Suppressor macrophage treated with lipopolysaccharide for 1 hour (primary cell): Measurements from ENCODE around the gene BCAR3.
A peak's percentile ranks its signal among the peaks of the same experiment; 100 is the strongest.
"Not testable (repeated sequence)": the region's sequence is repeated elsewhere in the genome, so short reads cannot be mapped to it uniquely, and the experiment has no call there.

Experiments used
- DNase-seq, 3 donors: peaks; one replicate each; pipeline ENCODE4 v3.0.0-alpha.2; 2020 to 2022

Gene BCAR3

GRCh38 chr1:93574511-93574910 is 107.1 kb downstream of the BCAR3 start:
- DNase-seq = no peak

- no peak for DNase-seq
These were observed 107.6 kb downstream of the BCAR3 start for GRCh38 chr1:93573940-93574469.

GRCh38 chr1:93571623-93572310 is 109.9 kb downstream of the BCAR3 start:
- no peak for DNase-seq

GRCh38 chr1:93569489-93569888 is 112.1 kb downstream of the BCAR3 start:
- DNase-seq = peak; percentile 76 to 84 (median 81)

DNA sequence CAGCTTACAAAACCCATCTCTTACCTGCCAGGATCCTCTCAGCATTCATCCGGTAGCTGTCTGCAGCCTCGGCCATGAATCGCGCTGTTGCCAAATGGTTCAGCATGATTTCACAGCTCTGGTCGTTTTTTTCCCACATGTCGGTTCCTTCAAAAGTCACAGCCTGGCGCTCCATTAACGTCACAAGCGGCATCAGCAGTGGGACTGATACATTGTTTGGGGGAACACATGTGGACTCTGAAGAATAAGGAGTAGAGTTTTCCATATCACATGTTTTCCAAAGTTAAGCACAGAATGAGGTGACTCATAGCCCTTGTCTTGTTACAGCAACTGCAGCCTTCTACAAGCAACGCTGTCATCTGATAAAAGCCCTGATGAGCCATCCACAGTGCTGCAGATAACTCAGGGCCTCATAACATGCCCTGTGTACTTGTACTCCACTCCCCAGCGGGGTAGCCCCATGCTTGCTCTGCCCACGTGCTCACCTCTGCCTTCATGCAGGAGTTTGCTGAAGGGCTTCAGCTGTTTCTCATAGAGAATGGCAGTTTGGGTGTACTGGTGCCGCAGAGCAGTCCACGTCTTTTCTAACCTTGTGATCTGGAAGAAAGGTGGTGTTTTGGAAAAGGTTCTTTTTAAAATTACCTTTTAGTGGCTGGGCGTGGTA is 114.2 kb downstream of the BCAR3 start:
- peak; percentile 64 to 80 (median 73) for DNase-seq

DNA sequence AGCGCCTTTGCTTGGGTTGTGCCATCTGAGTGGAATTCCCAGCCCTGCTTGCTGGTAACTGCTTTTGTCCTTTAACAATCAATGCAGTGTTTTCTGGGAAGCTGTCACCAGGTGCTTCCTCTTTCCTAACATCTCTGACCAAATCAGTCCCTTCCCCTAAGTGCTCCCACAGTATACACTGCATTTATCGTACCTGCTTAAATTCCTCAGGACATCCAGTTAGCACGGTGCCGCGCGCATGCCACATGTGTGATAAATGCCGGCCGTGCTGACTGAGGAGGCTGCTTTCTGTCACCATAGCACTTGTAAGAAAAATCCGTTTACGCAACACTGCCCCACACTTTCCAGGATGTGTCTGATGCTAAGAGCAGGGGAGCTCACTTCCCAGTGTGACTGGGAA is 115.4 kb downstream of the BCAR3 start:
- DNase-seq = peak in 2 of 3 donors; percentile 24 to 35

GRCh38 chr1:93565496-93566206 is 116.0 kb downstream of the BCAR3 start:
- DNase-seq = no peak

DNA sequence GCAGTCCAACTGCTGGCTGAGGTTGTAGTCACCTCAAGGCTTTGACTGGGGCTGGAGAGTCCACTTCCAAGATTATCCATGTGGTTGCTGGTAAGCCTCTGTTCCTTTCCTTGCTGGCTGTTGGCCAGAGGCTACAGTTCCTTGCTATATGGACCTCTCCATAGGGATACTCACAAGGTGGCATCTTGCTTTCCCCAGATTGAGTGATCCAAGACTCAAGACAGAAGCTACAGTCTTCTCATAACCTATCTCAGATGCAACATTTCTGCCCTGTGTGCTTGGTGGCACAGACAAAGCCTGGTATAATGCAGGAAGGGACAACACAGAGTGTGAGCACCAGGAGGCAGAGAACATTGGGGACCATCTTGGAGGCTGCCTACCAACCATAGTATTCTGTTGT is 121.9 kb downstream of the BCAR3 start:
- DNase-seq = no peak

DNA sequence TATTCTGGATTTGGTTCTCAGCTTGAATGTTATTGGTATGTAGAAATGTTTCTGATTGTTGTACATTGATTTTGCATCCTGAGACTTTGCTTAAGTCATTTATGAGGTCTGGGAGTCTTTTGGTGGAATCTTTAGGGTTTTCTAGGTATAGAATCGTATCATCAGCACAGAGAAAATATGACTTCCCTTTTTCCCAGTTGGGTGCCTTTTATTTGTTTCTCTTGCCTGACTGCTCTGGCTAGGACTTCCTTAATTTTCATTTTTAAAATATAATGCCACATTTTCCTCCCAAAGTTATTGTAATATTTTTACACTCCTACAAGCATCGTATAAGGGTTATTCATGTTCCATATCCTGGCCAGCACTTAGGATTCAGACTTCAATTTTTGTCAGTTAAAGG is 122.6 kb downstream of the BCAR3 start:
- peak; percentile 35 to 55 (median 52) for DNase-seq

DNA sequence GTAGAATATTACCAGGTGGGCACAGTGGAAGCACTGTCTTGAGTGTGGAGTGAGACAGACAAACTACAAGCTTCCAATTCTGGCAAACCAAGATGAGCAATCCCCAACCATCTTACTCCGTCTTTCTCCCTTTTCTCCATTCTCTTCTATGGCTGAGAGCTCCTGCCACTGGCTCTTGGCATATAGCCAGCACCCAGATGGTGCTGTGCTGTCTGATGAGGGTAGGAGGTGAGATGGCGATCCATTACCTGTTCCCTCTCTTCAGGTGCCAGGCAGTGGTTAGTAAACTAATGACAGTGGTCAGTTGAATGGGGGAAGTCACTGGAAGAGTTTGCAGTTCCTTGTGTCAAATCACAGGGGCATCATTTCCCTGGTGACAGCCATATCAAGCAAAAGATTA is 125.3 kb downstream of the BCAR3 start:
- no peak for DNase-seq

DNA sequence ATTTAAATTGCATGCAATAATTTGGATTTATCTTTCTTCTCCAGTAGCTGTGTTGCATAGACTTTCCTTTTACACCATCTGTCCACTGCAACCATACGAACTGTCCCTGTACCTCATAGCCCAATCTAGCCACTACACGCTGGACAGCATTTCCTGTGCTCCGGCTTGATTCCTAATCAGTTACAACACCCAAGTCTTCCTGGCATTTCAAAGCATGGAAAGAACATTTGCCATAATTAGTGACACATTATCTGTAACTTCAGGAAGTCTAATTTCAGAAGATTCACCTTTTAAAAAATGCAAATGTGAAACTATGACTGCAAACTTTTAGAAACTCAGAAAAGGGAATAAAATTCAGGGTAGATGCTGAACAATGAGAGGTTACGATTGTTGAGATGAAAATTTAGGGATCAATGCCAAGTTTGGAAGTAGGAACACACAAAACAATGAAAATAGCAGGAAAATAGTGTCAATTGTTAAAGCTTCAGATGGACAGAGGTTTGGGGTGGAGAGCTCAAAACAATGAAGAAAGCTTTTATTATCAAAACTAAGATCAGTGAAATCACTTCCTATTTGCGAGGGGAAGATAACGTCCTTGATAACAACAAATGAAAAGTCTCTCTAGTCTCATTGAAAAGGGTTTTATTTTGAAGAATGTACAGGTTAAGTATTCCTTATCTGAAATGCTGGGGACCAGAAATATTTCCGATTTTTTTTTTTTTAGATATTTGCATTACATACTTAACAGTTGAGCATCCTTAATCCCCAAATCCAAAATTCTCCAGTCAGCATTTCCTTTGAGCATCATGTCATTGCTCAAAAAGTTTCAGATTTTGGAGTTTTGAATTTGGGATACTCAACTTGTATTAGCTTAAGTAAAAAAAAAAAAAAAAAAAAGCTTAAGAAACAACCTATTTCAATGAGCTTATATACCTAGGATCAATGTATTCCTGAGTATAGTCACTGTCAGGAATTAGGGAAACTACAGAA is 126.5 kb downstream of the BCAR3 start:
- no peak for DNase-seq

DNA sequence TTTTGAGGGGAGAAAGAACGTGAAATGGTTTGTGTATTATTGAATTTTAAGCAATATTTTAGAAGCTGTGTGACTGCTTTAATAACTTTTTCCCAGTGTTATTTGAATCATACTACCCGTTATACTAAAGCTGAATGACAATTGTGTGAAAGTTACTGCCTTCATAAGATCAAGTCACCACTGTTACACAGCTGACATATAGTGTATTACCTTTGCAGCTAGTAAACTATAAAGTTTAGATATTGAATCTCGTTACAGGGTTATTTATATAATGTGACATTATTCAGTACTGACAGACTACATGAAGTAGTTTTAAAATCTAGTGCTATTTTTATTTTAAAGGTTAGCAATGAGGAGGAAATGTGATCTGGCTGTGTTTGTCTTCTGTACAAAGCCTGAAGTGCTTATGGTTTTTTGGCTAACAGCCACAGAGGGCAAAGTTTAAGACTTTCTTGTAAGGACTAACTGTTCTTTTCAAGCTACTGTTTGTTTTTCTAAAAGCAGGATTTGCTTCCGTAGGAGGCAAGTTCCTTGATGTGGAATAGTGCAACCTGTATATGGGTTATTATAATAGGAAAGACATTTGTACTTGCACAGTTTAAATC is 127.6 kb downstream of the BCAR3 start:
- not testable (repeated sequence) for DNase-seq

- DNase-seq = peak; percentile 35 to 41 (median 35)
These were observed 128.7 kb downstream of the BCAR3 start for GRCh38 chr1:93552741-93553455.

GRCh38 chr1:93549811-93550210 is 131.8 kb downstream of the BCAR3 start:
- DNase-seq = peak in 2 of 3 donors; percentile 22 to 42

DNA sequence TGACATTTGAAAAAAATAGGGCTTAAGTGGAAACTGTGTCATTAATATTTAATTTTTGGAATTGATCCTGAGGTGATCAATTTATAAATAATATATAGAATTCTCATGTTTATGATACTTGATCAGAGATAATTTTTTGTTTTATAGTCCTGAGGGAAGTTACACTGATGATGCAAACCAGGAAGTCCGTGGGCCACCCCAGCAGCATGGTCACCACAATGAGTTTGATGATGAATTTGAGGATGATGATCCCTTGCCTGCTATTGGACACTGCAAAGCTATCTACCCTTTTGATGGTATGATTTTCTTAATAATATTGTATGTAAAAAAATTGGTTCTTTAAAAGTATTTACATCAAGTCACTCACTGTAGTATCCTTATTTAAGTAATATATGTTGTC is 132.5 kb downstream of the BCAR3 start:
- DNase-seq = peak; percentile 57 to 63 (median 59)

DNA sequence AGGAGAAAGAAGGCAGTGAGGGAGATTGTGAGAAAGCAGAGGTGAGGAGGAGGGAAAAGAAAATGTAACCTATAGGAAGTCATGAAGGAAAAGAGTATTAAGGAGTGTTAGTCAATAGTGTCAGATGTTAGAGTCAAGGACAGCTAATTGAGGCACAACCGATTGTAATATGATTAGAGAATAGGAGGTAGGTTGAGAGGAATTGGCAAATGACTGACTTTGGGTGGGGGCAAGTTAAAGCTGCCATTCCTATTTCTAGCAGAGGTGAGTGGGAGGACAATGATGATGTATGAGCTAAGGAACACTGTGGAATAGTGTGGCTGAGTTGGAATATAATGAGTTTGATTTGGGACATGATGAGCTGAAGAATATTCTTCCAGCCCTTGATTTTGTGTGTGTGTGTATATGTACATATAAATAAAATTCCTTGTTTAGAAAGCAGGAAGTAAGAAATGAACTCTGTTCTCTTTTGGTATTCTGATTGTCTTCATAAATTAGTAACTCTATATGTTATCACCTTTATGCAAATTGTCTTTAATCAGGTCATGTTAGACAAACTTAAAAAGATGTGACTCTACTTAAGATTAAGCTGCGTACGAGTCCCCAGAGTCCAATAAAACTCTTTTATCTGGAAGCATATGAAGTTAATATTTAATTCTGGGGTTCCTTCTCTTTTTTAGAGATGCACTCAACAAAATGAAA is 135.3 kb downstream of the BCAR3 start:
- no peak for DNase-seq

DNA sequence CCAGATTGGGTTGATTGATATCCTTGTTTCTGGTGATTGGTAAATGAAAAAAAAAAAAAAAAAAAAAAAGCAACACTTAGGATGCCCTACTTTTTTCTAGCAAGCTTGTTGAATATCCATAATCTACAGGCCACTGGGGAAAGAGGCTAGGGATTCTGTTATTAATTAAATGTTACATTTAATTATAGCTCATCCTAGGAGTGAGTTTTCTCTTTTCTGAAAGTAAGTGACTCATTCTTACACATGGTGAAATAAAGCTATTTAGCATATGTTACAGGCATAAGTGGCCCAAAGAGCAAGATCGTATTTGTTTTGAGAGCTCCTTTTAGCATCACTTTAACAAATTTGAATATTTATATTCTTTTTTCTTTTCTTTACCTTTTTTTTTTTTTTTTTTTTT is 139.2 kb downstream of the BCAR3 start:
- no peak for DNase-seq

DNA sequence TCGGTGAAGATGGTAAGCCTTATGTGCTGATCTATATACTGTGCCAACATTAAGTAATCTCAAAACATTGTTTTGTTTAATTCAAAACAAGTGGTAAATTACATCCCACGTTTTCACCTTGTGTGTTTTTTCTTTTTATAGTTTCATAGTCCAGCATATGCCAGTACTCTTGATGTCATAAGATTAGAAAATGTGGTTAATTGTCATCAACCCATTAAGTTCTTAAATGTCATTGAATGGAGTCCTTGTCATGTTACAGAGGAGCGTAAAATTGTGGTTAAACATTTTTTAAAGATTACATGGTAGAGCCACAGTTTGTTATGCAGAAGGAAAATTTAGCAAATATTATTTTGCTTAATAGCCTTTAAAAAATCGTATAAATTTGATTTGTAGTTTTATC is 140.6 kb downstream of the BCAR3 start:
- no peak for DNase-seq

DNA sequence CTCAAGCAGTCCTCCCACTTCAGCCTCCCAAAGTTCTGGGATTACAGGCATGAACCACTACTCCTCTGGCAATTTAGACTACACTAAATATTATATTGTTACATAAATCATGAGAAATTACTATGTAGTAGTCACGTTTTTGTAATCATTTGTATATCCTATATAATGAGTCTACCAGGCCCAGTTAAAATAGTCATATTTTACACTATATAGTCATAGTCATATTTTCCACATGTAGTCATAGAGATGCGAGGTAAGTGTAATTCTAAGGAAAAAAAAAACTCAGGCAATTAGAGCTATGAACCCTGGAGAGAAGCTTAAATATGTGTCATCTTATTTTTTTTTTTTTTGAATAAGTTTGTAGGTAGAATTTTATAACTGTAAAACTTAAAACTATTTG is 143.7 kb downstream of the BCAR3 start:
- DNase-seq = no peak

- peak in 2 of 3 donors; percentile 24 to 27 for DNase-seq
These were observed 144.2 kb downstream of the BCAR3 start for GRCh38 chr1:93537396-93537795.

GRCh38 chr1:93533677-93534076 is 148.0 kb downstream of the BCAR3 start:
- no peak for DNase-seq
